Large intestine (tissue), 3 donors: ENCODE results near the gene EML5. TPM values are rescaled to one million over a fixed set of nuclear protein-coding genes. Genes with fewer than 3 reads are reported as not detected.

Experiments
- DNase-seq, 2 donors: peaks; one replicate each; pipeline versions ENCODE4 v3.0.0 to v3.0.0-alpha.2; 2013
- H3K27ac ChIP-seq: one replicate; pipeline ENCODE4 v1.5.1; 2013; ENCODE audit warnings: low read length
- H3K27me3 ChIP-seq: 2 replicates; pipeline ENCODE4 v1.6.1; 2013; ENCODE audit warnings: low read length; ENCODE audit not compliant: control insufficient read depth, insufficient read depth
- H3K36me3 ChIP-seq: 2 replicates; pipeline ENCODE4 v1.6.1; 2013; ENCODE audit warnings: low read length; ENCODE audit not compliant: control insufficient read depth, insufficient read depth
- H3K4me1 ChIP-seq: one replicate; pipeline ENCODE4 v1.6.1; 2013; ENCODE audit warnings: low read length; ENCODE audit not compliant: control insufficient read depth, insufficient read depth
- H3K4me3 ChIP-seq: one replicate; pipeline ENCODE4 v1.5.1; 2013; ENCODE audit warnings: low read length
- H3K9me3 ChIP-seq: one replicate; pipeline ENCODE4 v1.6.1; 2013; ENCODE audit warnings: mild to moderate bottlenecking, low read depth, low read length, moderate library complexity; ENCODE audit not compliant: control insufficient read depth
- whole genome bisulfite sequencing: methylation state at CpG from one replicate; pipeline ENCODE4 v1.1.5; 2013; ENCODE audit warnings: low lambda C conversion rate; ENCODE audit not compliant: insufficient coverage; 5-methylcytosine and 5-hydroxymethylcytosine counted together
- polyA plus RNA-seq: library from polyadenylated mRNA; unstranded; fragments of 120-200 nt; gene quantifications from one replicate; pipeline ENCODE4 v1.2.1, GENCODE V29; 2013

The EML5 gene
- polyA plus RNA-seq, 1 donor: 6.2 TPM

DNA sequence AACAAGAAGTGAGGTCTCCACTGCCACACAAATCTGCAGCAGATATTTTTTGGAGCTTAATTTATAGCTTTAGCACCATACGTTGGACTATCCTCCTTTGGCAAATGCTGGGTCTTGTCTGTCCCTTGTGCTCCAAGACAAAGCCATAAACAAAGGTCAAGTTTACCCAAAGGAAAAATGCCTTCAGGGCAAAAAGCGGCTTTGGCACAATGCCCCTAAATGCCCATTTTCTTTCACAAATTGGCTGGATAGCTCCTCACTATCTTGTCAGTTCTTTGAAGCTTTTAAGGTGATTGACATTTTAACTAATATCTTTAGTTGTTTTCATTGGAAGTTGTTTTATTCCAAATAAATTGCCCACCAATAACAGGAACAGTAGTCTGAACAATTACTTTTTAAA lies 59.6 kb downstream of the EML5 start:
- no peak for DNase-seq
- no peak overlapping the region for H3K4me3 ChIP-seq
- no peak overlapping the region for H3K27ac ChIP-seq
- H3K36me3 ChIP-seq: no peaks in the 10 kb centered on the region
- no peaks in the 10 kb centered on the region for H3K4me1 ChIP-seq
- no CpG with 5 or more reads among the region's 2 CpGs for WGBS
- H3K9me3 ChIP-seq: peaks cover 3% of the 10 kb centered on the region
- no peaks in the 10 kb centered on the region for H3K27me3 ChIP-seq

DNA sequence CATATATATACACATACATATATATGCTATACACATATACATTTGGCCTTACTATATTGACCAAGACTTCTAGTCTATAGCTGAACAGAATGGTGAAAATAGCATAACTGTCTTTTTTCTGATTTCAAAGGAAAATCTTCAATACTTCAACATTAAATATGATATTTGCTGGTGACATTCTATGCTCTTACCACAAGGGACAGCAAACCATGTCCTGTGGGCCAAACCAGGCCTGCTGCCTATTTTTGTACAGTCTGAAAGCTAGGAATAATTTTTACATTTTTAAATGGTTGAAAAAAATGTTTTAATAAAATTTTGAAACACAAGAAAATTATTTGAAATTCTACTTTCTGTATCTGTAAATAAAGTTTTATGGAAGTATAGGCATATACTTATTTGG lies 63.6 kb downstream of the EML5 start:
- Histone ChIP-seq H3K4me1 (no peaks in the 10 kb centered on the region), H3K27me3 (no peaks in the 10 kb centered on the region), H3K27ac (no peak overlapping the region), H3K9me3 (no peaks in the 10 kb centered on the region), H3K36me3 (no peaks in the 10 kb centered on the region), H3K4me3 (no peak overlapping the region)
- DNase-seq: no peak

DNA sequence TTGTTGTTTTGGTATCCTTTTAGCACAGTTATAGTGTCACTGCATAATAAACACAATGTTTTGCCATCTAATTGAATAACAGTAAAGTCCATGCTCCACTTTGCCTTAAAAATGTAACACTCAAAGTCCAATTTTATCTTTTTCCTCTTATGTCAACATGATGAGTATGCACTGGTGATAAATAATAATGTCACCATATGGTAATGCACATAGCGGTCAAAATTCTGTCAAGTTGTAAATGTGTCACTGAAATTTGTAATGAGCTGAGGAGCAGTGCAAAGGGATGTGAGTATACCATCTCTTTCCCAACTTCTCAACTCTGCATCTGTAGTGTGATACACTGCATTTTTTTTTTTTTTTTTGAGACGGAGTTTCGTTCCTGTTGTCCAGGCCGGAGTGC lies 65.7 kb downstream of the EML5 start:
- Histone ChIP-seq H3K9me3 (no peaks in the 10 kb centered on the region), H3K36me3 (no peaks in the 10 kb centered on the region), H3K27me3 (no peaks in the 10 kb centered on the region), H3K4me1 (no peaks in the 10 kb centered on the region), H3K4me3 (no peak overlapping the region), H3K27ac (no peak overlapping the region)
- no CpG with 5 or more reads among the region's 4 CpGs for WGBS
- no peak for DNase-seq

DNA sequence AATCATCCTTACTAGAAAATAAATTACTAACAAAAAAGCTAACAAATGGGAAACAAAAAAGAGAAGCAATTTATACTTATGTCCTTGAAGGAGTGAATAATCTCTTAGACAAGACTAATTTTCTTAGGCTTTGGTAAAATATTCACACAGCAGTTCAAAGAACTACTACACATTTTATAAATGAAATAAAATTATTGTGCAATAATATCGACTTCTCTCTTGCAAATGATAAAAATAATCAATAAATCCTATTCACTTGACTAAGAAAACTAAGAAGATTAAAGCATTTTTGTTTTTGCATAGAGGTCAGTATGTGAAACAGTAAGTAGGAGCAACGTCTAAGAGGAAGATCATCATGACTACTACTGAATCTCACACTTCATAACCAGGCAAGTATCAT lies 82.0 kb downstream of the EML5 start:
- Histone ChIP-seq H3K4me1 (no peaks in the 10 kb centered on the region), H3K9me3 (no peaks in the 10 kb centered on the region), H3K4me3 (no peak overlapping the region), H3K36me3 (no peaks in the 10 kb centered on the region), H3K27ac (no peak overlapping the region), H3K27me3 (no peaks in the 10 kb centered on the region)
- no peak for DNase-seq
- WGBS: 100% methylated on average over 1 of the region's 2 CpGs

DNA sequence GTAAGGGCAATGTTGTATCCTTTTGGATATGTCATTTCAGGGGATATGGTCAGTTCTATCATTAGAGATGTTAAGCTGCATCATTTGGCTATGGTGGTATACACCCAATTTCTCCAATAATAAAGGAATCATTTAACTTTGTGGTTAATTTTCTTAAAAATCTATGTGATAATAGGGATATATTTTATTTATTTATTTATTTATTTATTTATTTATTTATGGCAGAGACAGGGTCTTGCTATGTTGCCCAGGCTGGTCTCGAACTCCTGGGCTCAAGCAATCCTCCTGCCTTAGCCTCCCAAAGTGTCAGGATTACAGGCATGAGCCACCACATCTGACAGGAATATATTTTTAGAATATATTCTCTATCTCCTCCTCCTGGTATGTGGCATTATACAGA lies 85.7 kb downstream of the EML5 start:
- H3K4me1 ChIP-seq: peaks cover 3% of the 10 kb centered on the region
- H3K4me3 ChIP-seq: no peak overlapping the region
- WGBS: no CpG with 5 or more reads among the region's 1 CpG
- no peaks in the 10 kb centered on the region for H3K36me3 ChIP-seq
- H3K9me3 ChIP-seq: no peaks in the 10 kb centered on the region
- H3K27me3 ChIP-seq: no peaks in the 10 kb centered on the region
- no peak overlapping the region for H3K27ac ChIP-seq
- DNase-seq: no peak

DNA sequence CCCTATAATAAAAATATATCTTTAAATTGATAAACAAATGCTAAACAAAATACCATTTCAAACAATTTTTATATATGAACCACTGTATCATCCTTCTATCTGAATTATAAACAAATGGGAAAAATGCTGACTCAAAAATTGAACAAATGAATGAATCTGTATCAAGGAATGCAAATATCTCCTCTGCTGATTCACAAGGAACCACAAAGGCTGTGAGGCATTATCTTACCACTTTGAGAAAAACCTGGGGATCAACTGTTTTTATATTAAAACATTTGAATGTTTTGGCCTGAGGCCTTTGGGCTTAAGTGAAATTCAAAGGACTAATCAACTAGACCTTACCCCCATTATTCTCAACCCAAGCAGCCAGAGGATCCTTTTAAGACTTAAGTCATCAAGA lies 86.3 kb downstream of the EML5 start:
- H3K9me3 ChIP-seq: no peaks in the 10 kb centered on the region
- DNase-seq: no peak
- H3K4me1 ChIP-seq: peaks cover 3% of the 10 kb centered on the region
- H3K27me3 ChIP-seq: no peaks in the 10 kb centered on the region
- no peak overlapping the region for H3K27ac ChIP-seq
- no peak overlapping the region for H3K4me3 ChIP-seq
- no peaks in the 10 kb centered on the region for H3K36me3 ChIP-seq

DNA sequence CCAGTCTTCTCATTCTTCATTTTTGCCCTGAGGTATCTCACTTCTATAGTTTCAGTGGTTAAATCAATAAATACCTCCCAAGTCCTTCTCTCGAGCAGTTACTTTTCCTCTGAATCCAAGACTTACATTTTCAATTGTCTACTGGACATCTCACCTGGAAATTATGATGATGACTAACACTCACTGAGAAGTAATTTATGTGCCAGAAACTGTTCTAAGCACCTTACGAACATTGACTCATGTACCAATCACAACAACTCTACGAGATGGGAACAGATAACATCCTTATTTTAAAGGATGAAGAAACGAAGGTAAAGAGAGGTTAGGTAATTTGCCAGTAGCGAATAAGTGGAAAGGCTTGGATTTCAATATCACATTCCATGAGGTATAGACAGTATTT lies 94.1 kb downstream of the EML5 start:
- Histone ChIP-seq H3K4me3 (no peak overlapping the region), H3K27ac (no peak overlapping the region), H3K4me1 (no peaks in the 10 kb centered on the region), H3K27me3 (no peaks in the 10 kb centered on the region), H3K9me3 (no peaks in the 10 kb centered on the region), H3K36me3 (no peaks in the 10 kb centered on the region)
- DNase-seq: no peak
- WGBS: 100% methylated on average over 4 of the region's 5 CpGs

DNA sequence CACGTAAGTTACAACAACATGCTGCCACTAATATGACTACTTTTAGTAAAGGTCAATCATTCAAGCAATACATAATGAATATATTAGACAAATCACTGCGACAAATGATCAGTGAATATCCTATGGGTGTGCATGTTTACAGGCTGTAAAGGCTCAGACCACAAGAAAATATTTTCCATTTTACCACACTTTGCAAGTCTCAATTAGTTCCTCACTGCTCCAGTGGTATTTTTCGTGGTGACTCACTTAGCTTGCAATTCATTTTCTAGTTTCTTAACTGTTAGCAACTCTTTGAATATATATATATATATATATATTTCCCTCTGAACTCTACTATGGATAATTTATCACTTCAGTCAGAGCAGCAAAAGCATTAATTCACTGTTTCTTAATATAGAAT lies 96.9 kb downstream of the EML5 start:
- H3K36me3 ChIP-seq: no peaks in the 10 kb centered on the region
- DNase-seq: no peak
- WGBS: 90% methylated on average over 2 of the region's 3 CpGs
- no peaks in the 10 kb centered on the region for H3K4me1 ChIP-seq
- no peak overlapping the region for H3K4me3 ChIP-seq
- H3K27me3 ChIP-seq: no peaks in the 10 kb centered on the region
- H3K9me3 ChIP-seq: no peaks in the 10 kb centered on the region
- no peak overlapping the region for H3K27ac ChIP-seq

DNA sequence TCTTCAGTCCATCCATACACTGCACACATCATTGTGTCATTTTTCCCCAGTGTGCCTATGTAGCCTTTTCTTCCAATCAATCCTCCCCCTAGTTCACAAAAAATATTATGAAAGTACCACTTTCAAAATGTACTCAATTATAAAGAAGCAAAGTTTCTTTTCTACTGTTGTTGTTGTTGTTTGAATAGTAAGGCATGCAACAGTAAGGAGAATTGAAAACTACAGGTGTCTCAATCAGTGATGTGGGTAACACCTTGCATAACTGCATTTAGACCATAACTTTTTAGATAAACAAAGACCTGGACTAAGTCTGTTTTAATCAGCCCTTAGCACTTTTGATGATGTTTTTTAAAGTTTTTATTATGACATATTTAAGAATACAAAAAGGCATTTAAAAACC lies 104.4 kb downstream of the EML5 start:
- no peak overlapping the region for H3K27ac ChIP-seq
- H3K4me3 ChIP-seq: no peak overlapping the region
- no peaks in the 10 kb centered on the region for H3K4me1 ChIP-seq
- DNase-seq: no peak
- no peaks in the 10 kb centered on the region for H3K36me3 ChIP-seq
- H3K27me3 ChIP-seq: no peaks in the 10 kb centered on the region
- no peaks in the 10 kb centered on the region for H3K9me3 ChIP-seq

DNA sequence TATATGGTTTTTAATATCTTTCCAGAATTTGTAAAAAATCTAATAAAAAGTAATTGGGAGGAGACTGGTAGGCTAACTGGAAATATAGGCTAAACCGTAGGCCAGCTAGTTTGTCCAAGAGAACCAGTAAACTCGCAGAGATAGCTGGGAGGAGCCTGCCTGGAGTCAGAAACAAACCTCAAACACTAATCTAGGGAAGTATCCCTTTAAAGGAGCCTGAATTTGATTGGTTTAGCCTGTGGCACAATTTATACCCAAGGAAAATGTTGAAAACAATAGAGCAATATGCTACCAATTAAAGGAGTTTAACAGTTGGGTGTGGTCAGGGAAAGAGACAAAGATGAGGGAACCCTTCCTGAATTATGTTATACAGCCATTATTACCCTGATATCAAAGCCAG lies 109.6 kb downstream of the EML5 start:
- no peaks in the 10 kb centered on the region for H3K27me3 ChIP-seq
- WGBS: no CpG with 5 or more reads among the region's 2 CpGs
- H3K4me1 ChIP-seq: no peaks in the 10 kb centered on the region
- DNase-seq: no peak
- H3K9me3 ChIP-seq: no peaks in the 10 kb centered on the region
- H3K27ac ChIP-seq: no peak overlapping the region
- H3K36me3 ChIP-seq: no peaks in the 10 kb centered on the region
- H3K4me3 ChIP-seq: no peak overlapping the region

DNA sequence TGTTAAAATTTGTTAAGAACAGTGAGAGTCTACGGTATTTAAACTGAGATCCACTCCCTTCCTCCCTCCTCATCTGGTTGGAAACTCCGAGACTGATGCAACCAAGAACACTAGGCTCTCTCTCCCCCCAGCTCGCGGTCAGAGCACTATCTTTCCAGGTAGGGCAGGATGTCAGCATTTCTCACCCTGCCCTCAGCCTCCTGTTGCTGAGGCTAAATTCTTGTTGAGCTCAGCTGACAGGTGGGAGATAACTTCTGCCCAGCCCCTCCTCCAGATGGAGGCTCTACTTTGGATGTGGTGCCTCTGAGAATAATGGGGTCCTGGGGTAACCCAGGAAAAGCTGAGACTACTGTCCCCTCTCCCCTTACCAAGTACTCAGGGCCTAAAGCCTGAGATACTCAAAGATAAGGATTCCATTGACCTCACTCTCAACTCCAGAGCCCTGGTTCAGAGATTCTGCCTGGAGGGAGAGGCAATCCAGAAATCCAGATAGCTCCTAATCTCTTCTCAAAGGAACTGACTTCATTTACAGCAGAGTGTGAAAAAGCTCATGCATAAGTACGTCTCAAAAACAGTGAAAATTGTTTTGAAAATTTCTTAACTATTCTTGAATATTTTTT lies 110.1 kb downstream of the EML5 start:
- Histone ChIP-seq H3K27me3 (no peaks in the 10 kb centered on the region), H3K9me3 (no peaks in the 10 kb centered on the region), H3K36me3 (no peaks in the 10 kb centered on the region), H3K27ac (no peak overlapping the region), H3K4me1 (no peaks in the 10 kb centered on the region), H3K4me3 (no peak overlapping the region)
- DNase-seq: peak in 1 of 2 donors; percentile 14
- 63% methylated on average over 1 of the region's 5 CpGs for WGBS
